HepG2 (cell line): Measurements from ENCODE around the gene UBE2O. TPM values are rescaled to one million over a fixed set of nuclear protein-coding genes. Genes with fewer than 3 reads are reported as not detected.
A peak's percentile ranks its signal among the peaks of the same experiment; 100 is the strongest.

Experiments used
- ATF3 ChIP-seq: sonication (generic); formaldehyde crosslinking; IDR thresholded peaks from 2 replicates; pipeline ENCODE4 v1.4.0; 2020; ENCODE audit warnings: missing genetic modification reagents
- ELF4 ChIP-seq: sonication (generic); formaldehyde crosslinking; IDR thresholded peaks from 2 replicates; pipeline ENCODE4 v1.5.0; 2020; ENCODE audit warnings: missing genetic modification reagents, mild to moderate bottlenecking, moderate library complexity, borderline replicate concordance
- HNF1B ChIP-seq: sonication (generic); formaldehyde crosslinking; IDR thresholded peaks from 2 replicates; pipeline ENCODE4 v1.5.1; 2020; ENCODE audit warnings: mild to moderate bottlenecking, moderate library complexity, missing genetic modification reagents
- IRF1 ChIP-seq: sonication (generic); formaldehyde crosslinking; IDR thresholded peaks from 2 replicates; pipeline ENCODE4 v1.4.0; 2020; ENCODE audit warnings: low read depth, mild to moderate bottlenecking, missing genetic modification reagents
- JDP2 ChIP-seq: sonication (generic); formaldehyde crosslinking; IDR thresholded peaks from 2 replicates; pipeline ENCODE4 v1.8.1; 2022; ENCODE audit warnings: missing genetic modification reagents, borderline replicate concordance
- KDM2A ChIP-seq: sonication (generic); formaldehyde crosslinking; IDR thresholded peaks from 2 replicates; pipeline ENCODE4 v1.4.0; 2020; ENCODE audit warnings: low read depth, missing genetic modification reagents, borderline replicate concordance
- MAZ ChIP-seq, 2 experiments: sonication (generic) in 1 of 2; formaldehyde crosslinking in 1 of 2; IDR thresholded peaks; 2 replicates each; pipeline versions ENCODE4 v1.5.0 to v1.6.1; 2012 to 2020; ENCODE audit warnings: low read depth in 2 of 2, mild to moderate bottlenecking in 2 of 2, borderline replicate concordance in 1 of 2, improper control_type of control experiment in 1 of 2, low read length in 1 of 2, missing genetic modification reagents in 1 of 2, moderate library complexity in 1 of 2
- PATZ1 ChIP-seq: sonication (generic); formaldehyde crosslinking; IDR thresholded peaks from 2 replicates; pipeline ENCODE4 v1.4.0; 2020; ENCODE audit warnings: missing genetic modification reagents
- TIGD3 ChIP-seq: sonication (generic); formaldehyde crosslinking; IDR thresholded peaks from 2 replicates; pipeline ENCODE4 v1.5.1; 2020; ENCODE audit warnings: mild to moderate bottlenecking, missing genetic modification reagents, borderline replicate concordance
- U2AF1 ChIP-seq: fragments of 200-400 bp; formaldehyde crosslinking; optimal IDR thresholded peaks from 2 replicates; pipeline ENCODE3; 2017; ENCODE audit warnings: mild to moderate bottlenecking, low read depth, low read length
- ZFP36L2 ChIP-seq: sonication (generic); formaldehyde crosslinking; IDR thresholded peaks from 2 replicates; pipeline ENCODE4 v1.4.0; 2020; ENCODE audit warnings: missing genetic modification reagents
- ZNF10 ChIP-seq: sonication (generic); formaldehyde crosslinking; IDR thresholded peaks from 2 replicates; pipeline ENCODE4 v1.4.0; 2020; ENCODE audit warnings: mild to moderate bottlenecking, low read depth, missing genetic modification reagents, borderline replicate concordance
- ZNF143 ChIP-seq: sonication (generic); formaldehyde crosslinking; IDR thresholded peaks from 2 replicates; pipeline ENCODE4 v1.4.0; 2020; ENCODE audit warnings: missing genetic modification reagents
- ZNF33A ChIP-seq: sonication (generic); formaldehyde crosslinking; IDR thresholded peaks from 2 replicates; pipeline ENCODE4 v1.5.1; 2020; ENCODE audit warnings: missing genetic modification reagents, mild to moderate bottlenecking, moderate library complexity, borderline replicate concordance
- ZNF609 ChIP-seq: sonication (generic); formaldehyde crosslinking; IDR thresholded peaks from 2 replicates; pipeline ENCODE4 v1.4.0; 2020; ENCODE audit warnings: mild to moderate bottlenecking, missing genetic modification reagents, borderline replicate concordance
- ZNF737 ChIP-seq: sonication (generic); formaldehyde crosslinking; IDR thresholded peaks from 2 replicates; pipeline ENCODE4 v1.5.0; 2020; ENCODE audit warnings: missing genetic modification reagents, mild to moderate bottlenecking, borderline replicate concordance
- polyA plus RNA-seq, 8 experiments: library from polyadenylated mRNA; depleted of rRNA in 3 of 8; stranded (reverse) in 7 of 8; unstranded in 1 of 8; fragments of >200 nt; fragmentation: Illumina TruSeq in 4 of 8; extraction: Trizol in 4 of 8; gene quantifications; 2 replicates each; pipeline versions ENCODE4 v1.2.1 to v1.2.3, GENCODE V29; 2011 to 2016; ENCODE audit warnings: low read depth in 4 of 8, missing spikeins in 1 of 8, mixed read lengths in 1 of 8; ENCODE audit not compliant: insufficient read depth in 1 of 8
- total RNA-seq, 5 experiments: library from RNA; depleted of rRNA; stranded (reverse); fragments of >200 nt; fragmentation: Illumina TruSeq; extraction: Trizol; gene quantifications; 2 replicates each; pipeline ENCODE4 v1.2.3, GENCODE V29; 2016; ENCODE audit warnings: low read depth in 1 of 5

UBE2O gene
- total and polyA plus RNA-seq, 2 of the 13 experiments (the other 11 are each of a cell fraction or from before 2014, with no cell fraction given), result 21.5 to 23.5 TPM

- no peak for TF ChIP-seq ZNF609
- no peak for TF ChIP-seq ZFP36L2 (CRISPR knock-in tag)
- TF ChIP-seq TIGD3 (CRISPR knock-in tag), result no peak
- no peak for TF ChIP-seq ZNF10 (CRISPR knock-in tag)
- TF ChIP-seq MAZ (IDR thresholded peaks at IDR 0.05; ENCODE audit: borderline replicate concordance, low read depth, low read length), result peak; percentile 86
- TF ChIP-seq MAZ (CRISPR knock-in tag; IDR thresholded peaks at IDR 0.05; ENCODE audit: low read depth), result peak; percentile 83
- TF ChIP-seq ZNF737 (CRISPR knock-in tag), result no peak
- peak; percentile 86 for TF ChIP-seq U2AF1
- peak; percentile 93 for TF ChIP-seq ATF3 (CRISPR knock-in tag)
- no peak for TF ChIP-seq IRF1 (CRISPR knock-in tag)
- TF ChIP-seq ELF4, result peak; percentile 20; the same call in 1 of the 2 replicates
- TF ChIP-seq KDM2A (CRISPR knock-in tag), result peak; percentile 96
- TF ChIP-seq ZNF33A, result no peak
- peak; percentile 46 for TF ChIP-seq ZNF143
- peak; percentile 96 for TF ChIP-seq PATZ1 (CRISPR knock-in tag)
- no peak for TF ChIP-seq JDP2 (CRISPR knock-in tag)
- TF ChIP-seq HNF1B (CRISPR knock-in tag), result no peak
Measured at GRCh38 chr17:76382803-76383545, 70.0 kb downstream of the UBE2O start (continued).
